Neural cell (in vitro differentiated cells): ENCODE data around the gene DBNDD1.

Source experiments
- EP300 ChIP-seq: fragments of 450-650 bp; conservative IDR thresholded peaks from 2 replicates; pipeline ENCODE4 v1.6.1; 2014; ENCODE audit warnings: antibody characterized with exemption, mild to moderate bottlenecking, moderate library complexity; ENCODE audit not compliant: poor library complexity, severe bottlenecking
- EZH2 ChIP-seq: fragments of 200-600, 300-800 bp; shearing (Covaris generic), sonication (generic); IDR thresholded peaks from 2 replicates; pipeline ENCODE4 v1.6.1; 2014; ENCODE audit warnings: antibody characterized with exemption, low read length, borderline replicate concordance, mild to moderate bottlenecking; ENCODE audit not compliant: insufficient read depth, poor library complexity, severe bottlenecking
- MXI1 ChIP-seq: fragments of 450-650 bp; conservative IDR thresholded peaks from 2 replicates; pipeline ENCODE4 v1.6.1; 2014; ENCODE audit warnings: antibody characterized with exemption, mild to moderate bottlenecking; ENCODE audit not compliant: poor library complexity, severe bottlenecking
- POLR2AphosphoS5 ChIP-seq: IDR thresholded peaks from 2 replicates; pipeline ENCODE4 v1.6.1; 2012
- TAF1 ChIP-seq: IDR thresholded peaks from 2 replicates; pipeline ENCODE4 v1.6.1; 2012; ENCODE audit warnings: low read depth
- TF ChIP-seq, protein P1 (sequence below): fragments of 450-650 bp; IDR thresholded peaks from 2 replicates; pipeline ENCODE4 v1.5.1; 2014; ENCODE audit warnings: antibody characterized with exemption, mild to moderate bottlenecking, moderate library complexity; ENCODE audit not compliant: poor library complexity, severe bottlenecking

DNA sequence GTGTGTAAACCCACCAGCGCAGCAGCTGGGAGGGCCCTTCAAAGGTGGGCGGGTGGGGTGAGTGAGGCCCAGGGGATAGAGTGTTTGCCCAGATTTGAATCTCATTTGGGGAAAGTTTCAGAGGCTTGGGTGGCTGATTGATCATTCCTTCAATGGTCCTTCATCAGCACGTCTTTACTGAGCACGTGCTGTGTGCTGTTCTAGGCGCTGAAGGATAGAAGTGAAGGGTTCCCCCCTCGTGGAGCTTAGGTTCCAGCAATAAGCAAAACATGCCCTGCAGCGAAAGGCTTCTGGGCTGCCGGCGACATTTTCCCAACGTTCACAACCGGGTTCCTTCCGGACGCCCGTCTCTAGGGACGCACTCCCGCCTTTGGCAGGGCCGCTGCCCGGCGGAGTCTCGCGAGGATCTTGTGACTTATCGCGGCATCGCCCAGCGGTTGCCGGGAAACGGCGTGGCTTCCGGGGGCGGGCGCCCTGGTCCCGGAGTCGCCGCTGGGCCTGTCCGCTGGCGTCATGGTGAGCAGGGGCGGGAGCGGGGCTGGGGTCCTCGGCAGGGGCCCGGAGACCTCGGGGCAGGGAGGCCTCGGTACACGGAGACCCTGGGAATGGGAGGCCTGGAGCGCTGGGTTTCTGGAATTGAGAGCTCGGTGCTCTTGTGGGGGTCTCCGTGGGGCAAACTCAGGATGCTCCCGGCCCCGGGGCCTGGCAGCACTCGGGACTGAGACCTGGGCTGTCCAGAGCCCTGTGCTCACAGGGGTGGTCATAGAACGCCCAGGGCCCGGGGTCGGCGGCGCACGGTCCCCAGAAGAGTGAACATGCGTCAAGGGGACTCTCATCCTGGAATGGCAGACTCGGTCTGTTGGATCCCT is 3.2 kb upstream of the DBNDD1 start:
- TF ChIP-seq, protein P1, sequence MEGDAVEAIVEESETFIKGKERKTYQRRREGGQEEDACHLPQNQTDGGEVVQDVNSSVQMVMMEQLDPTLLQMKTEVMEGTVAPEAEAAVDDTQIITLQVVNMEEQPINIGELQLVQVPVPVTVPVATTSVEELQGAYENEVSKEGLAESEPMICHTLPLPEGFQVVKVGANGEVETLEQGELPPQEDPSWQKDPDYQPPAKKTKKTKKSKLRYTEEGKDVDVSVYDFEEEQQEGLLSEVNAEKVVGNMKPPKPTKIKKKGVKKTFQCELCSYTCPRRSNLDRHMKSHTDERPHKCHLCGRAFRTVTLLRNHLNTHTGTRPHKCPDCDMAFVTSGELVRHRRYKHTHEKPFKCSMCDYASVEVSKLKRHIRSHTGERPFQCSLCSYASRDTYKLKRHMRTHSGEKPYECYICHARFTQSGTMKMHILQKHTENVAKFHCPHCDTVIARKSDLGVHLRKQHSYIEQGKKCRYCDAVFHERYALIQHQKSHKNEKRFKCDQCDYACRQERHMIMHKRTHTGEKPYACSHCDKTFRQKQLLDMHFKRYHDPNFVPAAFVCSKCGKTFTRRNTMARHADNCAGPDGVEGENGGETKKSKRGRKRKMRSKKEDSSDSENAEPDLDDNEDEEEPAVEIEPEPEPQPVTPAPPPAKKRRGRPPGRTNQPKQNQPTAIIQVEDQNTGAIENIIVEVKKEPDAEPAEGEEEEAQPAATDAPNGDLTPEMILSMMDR, result no peak
- no peak for TF ChIP-seq TAF1
- no peak for TF ChIP-seq MXI1
- TF ChIP-seq EP300, result no peak
- no peak for TF ChIP-seq EZH2
- no peak for TF ChIP-seq POLR2AphosphoS5
